Stromal cell of bone marrow (primary cell): Measurements from ENCODE around the gene DSCAML1.

Experiments
- DNase-seq: peaks from one replicate; pipeline ENCODE4 v3.0.0-alpha.2; 2012; ENCODE audit warnings: low read depth

DSCAML1 gene

DNA sequence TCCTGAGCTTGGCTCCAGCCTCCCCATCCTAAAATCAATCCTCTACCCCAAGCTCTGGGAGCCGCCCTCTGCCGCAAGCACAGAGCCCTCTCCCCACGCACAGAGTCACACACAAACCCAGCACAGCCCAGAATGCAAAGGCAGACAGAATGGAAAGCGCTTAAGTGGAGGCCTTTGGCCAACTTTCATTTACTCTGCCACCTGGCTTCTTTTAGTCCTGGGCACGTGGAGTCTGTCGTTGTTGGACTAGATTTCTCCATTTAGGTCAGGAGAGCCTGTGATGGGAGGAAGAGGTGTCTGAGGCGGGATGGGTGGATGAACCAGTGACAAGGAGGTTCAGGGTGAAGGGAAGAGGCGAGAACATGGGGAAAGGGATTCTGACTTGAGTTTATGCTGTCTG, 191.7 kb downstream of the DSCAML1 start:
- no peak for DNase-seq

DNA sequence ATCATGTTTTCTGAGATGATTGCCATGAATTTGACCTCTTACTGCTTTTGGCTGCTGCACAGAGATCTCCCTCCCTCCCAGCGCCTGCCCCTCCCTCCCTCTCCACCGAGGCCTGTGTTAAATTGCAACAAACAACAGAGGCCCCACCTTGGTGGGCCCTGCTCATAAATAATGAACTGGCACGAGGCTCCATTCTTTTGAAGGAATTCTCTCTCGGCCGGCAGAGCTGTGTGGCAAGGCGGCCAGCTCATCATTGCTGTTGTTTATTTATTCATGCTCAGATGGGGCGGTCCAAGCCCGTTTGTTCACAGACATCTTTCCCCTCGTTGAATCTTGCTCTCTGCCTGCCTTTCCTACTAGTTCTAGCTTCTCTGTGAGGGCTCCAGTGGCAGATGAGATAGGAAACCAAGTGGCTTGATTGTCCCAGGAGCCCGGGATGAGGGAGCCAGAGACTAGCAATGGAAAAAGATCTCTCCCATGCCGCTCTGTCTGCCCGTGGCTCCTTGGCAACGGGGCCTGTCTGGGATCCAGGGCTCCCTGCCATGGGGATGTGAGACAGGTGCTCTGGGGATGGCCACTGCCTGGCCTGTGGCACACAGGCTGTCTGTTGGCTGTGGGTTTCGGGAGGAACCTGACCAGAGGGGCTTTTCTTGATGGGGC, 192.6 kb downstream of the DSCAML1 start:
- no peak for DNase-seq

DNA sequence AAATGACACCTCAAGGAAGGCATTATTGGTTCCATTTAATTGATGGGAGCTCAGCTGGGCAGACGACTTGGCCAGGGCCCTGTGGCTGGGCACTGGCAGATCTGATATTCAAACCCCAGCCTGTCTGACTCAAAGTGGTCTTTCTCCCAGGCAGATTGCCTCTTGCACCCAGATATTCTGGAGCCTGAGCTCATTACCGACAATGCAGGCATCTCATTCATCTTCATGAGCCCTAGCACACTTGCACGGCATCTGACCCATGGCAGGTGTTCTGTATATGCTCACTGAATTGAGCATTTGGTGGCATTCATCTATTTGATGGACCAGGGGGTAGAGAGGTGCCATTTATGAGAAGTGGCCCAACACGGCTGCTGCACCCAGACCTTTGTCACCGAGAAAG, 193.1 kb downstream of the DSCAML1 start:
- no peak for DNase-seq

- no peak for DNase-seq
Observed at GRCh38 chr11:117601006-117601708, 195.9 kb downstream of the DSCAML1 start.

DNA sequence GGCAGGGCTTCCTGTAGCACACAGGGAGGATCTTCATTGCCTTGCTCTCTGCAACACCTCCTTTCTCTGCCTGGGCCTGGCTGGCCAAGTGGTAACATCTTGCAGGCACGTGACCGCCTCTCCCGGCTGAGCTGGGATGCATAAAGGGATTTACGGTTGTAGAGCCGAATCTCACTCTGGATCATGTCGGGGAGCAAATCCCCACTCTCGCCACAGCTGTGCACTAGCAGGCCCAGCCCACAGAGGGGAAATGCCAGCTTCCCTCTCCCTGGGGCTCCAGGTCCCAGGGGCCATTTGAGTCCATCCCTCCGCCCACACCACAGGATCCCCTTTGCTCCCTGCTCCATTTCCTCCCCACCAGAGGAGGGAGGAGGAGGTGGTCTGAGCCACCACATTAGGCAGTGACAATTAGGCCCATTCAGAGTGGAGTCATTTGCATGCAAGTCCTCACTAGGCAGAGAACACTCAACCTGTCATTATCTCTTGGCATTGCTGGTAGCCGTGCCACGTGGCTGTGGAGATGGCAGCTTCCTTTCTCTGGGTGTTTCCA, 196.7 kb downstream of the DSCAML1 start:
- DNase-seq, result no peak

GRCh38 chr11:117597071-117597470, 199.9 kb downstream of the DSCAML1 start:
- DNase-seq, result no peak

DNA sequence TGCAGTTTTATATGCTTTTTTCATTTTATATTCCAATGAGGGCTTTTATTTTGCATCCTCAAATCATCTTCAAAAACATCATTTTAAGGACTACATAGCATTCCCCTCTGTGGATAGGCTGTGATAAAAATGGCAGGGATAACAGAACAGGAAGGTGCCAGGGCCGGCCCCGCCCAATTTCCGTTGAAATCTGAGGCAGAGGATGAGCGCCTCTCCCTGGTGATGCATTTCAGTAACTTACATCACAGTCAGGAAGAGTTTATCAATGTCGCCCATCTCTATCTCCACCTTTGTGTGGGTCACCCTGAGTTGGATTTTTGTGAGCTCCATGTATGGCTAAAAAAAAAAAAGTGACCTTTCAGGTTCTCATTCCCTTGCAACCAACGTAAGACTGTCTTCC, 201.6 kb downstream of the DSCAML1 start:
- no peak for DNase-seq

GRCh38 chr11:117594721-117595120, 202.3 kb downstream of the DSCAML1 start:
- DNase-seq, result no peak

DNA sequence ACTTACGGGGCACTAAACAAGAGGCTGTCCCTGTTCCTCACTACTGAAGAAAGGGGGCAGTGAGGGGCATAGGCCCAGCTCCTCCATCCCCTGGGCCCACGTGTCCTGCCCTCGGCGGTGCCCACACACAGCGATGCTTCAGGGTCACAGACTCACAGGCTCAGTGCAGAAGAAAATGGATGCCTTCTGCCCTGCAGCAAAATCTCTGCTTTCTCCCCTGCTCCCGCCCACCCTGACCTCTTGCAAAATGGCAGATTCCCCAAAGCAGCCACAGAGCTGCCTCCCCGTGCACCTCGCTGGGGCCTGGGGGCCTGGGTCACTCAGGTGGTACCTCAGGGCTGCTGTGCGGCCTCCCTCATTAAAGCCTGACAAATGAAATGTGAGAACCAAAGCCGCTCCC, 204.0 kb downstream of the DSCAML1 start:
- DNase-seq, result no peak

DNA sequence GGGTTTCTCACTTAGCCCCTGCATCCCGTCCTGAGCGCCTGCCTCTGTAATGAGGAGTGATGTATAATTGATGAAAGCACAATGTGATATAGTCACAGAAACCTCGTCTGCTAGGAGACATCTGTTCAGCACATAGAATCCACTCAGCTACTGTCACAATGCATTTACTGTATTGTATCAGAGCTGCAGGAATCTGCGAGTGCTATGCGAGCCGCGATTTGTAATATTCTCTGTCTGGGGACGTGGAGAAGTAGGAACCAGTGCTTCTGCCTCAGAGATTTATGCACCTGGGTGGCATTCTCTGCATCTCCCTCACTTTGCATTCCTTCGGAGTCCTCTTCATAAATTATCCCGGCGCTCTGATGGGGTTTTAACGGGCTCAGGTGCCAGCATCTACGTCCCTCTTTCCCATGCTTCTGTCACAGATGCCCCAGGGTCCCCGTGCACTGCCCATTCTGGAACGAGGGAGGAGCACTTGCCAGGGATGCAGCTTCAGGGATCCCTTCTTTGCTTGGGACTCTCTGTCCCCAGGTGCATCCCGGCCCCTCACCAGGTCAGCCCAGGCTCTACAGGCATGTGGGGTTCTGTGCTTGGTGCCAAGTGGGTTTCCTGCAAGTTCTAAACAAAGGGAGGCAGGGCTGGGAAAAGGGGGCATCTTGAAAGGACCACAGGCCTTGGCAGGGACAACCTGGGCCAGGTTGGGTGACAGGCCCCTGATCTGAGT, 205.5 kb downstream of the DSCAML1 start:
- no peak for DNase-seq

DNA sequence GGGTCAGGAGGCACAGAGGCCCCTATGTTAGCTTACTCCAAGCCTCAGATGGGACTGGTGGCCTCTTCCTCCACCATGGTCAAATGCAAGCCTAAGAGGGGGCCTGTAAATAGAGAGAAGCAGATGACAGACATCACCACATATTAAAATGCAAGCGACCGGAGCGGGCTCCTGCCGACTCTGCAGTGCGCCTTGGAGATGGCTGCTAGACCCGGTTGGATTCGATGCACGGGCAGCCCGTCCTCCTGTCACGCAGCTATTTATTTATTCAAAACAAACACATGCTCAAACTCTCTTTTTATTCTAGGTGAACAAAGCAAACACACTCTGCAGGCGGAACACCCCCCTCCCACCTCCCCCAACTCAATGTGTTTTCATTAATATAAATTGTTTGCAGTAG, 208.0 kb downstream of the DSCAML1 start:
- DNase-seq, result no peak

GRCh38 chr11:117588166-117588810, 208.7 kb downstream of the DSCAML1 start:
- DNase-seq, result no peak

DNA sequence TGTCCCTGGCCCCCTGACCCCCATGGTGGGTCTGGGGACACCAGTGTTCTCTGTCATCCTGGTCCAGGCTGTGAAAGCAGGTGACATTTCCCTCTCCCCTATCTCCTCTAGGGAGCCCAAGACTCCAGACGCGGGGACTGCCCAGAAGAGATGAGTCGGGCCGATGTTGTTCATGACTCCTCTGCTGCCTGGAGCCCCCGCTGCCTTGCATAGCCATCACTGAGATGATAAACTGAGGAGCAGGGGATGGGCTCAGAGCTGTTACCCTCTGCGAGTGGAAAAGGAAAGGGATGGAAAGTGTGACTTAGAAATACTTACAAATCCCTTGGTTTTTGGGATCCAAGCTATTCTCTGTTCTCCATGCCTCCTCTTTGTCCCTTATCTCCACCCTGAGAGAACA, 209.6 kb downstream of the DSCAML1 start:
- no peak for DNase-seq

DNA sequence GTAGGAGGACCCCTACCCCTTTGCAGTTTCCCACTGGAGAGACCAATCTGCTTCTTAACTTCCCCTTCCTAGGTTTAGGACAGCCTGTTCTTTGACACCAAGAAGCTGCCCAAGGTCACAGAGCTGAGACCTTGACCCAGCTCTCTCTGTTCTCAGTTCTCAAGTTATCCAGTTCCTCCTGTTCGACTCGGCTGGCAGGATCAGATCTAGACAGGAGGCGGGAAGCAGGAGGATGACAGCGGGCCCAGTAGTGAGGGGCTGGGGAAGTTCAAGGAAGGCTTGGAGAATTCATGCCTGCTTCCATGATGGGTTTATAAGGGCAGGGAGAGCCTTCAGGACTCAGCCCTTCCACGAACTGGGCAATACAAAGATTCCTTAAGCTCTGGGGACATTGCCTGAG, 210.6 kb downstream of the DSCAML1 start:
- no peak for DNase-seq

GRCh38 chr11:117585631-117586030, 211.4 kb downstream of the DSCAML1 start:
- DNase-seq, result no peak

DNA sequence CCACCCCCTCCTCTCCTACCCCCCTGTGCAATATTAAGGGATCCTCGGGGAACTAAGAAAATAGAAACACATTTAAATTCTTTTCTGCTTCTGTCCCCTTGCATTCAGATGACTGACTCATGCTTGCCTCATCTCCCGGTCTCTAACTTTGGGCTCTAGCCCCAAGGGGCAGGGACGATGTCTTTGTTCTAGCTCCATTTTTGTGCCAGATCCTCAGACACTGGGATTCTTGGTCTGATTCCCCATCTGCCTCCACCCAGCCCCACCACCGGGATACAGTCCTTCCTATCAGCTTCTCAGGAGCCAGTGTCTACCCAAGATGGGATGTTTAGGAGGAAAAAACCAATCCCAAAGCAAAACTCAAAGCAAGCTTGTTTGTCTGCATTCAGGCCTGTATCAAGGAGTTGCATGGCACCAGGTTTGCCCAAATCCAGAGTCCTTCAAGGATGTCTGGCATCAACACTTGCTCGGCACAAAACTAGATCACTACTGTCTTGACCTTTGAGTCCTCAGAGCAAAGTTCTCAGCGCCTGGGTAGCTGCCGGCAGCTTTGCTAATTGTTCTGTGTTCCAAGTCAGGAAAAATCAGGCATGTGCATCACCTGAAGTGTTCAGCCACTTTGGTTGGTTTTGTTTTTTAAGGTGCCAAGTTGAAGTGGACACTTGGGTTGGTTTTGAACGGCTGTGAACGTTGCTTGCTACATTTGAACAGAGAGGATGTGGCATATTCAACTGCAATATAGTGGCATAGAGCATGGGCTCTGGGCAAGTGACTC, 212.8 kb downstream of the DSCAML1 start:
- no peak for DNase-seq

DNA sequence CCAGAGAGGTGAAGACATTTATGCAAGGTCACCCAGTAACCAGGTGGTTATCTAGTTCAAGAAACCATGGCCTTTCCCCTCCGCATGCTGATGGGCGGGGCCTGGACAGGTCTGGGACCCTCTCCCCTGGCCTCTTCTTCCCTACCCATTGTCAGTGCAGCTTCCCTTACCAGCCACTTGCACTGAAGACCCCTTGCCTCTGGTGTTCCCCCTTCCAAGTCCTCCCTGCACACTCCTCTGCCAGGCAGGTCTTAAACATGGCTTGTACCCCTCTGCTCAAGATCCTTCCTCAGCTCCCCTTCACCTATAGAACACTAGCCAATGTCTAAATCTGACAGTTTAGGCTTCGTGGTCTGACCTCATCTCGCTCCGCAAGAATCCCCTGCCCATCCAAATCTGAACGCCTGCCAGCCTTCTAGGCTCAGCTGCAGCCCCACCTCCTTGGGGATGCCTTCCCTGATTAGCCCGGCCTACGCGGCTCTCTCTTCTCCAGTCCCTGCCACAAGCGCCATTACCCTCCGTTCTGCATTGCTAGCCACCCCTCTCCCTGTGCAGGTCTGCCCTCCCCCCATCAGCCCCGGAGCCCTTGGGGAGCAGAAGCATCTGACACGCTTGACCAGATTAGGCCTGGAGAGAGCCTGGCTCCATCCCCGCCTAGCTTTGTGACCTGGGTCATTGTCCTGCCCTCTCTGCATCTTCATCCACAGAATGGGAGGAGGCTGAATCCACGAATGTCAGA, 213.8 kb downstream of the DSCAML1 start:
- no peak for DNase-seq

DNA sequence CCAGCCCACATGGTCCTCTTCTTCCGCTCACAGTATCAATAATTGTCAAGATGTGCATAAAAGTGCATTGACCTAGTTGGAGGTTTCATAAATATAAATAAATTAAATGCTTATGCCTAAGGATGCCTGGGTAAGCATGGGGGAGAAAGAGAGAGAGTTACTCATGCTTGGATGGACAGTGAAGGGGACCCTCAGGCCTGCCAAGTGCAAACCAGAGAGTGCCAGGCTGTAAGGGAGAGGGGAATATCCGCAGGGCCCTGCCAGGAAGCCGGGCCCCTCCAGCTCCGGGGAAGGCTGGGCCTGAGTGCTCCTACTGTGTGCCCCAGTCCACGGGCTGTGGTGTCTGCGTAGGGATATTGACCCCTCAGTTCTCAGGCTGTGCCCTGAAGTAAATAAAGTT, 214.6 kb downstream of the DSCAML1 start:
- no peak for DNase-seq

GRCh38 chr11:117580866-117581265, 216.2 kb downstream of the DSCAML1 start:
- DNase-seq, result no peak

GRCh38 chr11:117579161-117579560, 217.9 kb downstream of the DSCAML1 start:
- DNase-seq, result no peak

DNA sequence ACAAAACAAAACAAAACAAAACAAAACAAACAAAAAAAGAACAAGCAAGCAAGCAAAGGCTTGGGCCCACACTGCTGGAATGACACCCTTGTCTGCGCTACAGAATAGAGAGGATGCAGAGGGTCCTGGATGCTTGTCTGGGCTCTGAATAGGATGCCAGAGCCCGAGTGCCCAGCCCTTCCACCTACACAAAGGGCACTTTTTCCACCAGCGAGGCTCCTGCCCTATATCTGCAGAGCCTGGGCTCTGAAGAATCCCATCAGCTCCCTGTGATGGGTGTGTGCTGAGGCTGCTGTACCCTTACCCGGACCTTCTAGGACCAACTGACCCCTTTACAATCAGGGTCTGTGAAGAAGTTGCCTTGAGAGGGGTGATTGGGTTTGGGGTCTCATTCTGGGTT, 221.2 kb downstream of the DSCAML1 start:
- DNase-seq, result no peak
